ENCODE measurements around the gene MROH8.

The MROH8 gene

GRCh38 chr20:37123441-37123840 lies 55.9 kb downstream of the MROH8 start:
- in situ Hi-C loops (cut with MboI; ENCODE audit: low sequenced_read_pairs), result no loop called here
- Histone ChIP-seq H3K4me3 (no peak overlapping the region), H3K4me1 (no peaks in the 10 kb centered on the region; the same call in 1 of the 2 replicates), H3K9me3 (no peaks in the 10 kb centered on the region), H3K36me3 (replicated peaks) (no peaks in the 10 kb centered on the region), H3K27me3 (ENCODE audit: low read depth) (no peaks in the 10 kb centered on the region)
- DNase-seq (ENCODE audit: low spot score in 2 of 2), result no peak

- no peaks in the 10 kb centered on the region for H3K27me3 ChIP-seq (ENCODE audit: low read depth)
- in situ Hi-C loops (cut with MboI; ENCODE audit: low sequenced_read_pairs), result no loop called here
- no peaks in the 10 kb centered on the region; the same call in 1 of the 2 replicates for H3K4me1 ChIP-seq
- no peaks in the 10 kb centered on the region for H3K9me3 ChIP-seq
- no peaks in the 10 kb centered on the region for H3K36me3 ChIP-seq (replicated peaks)
- no peak overlapping the region for H3K4me3 ChIP-seq
- DNase-seq (ENCODE audit: low spot score in 2 of 2), result no peak
Measured at GRCh38 chr20:37120497-37120896, 58.9 kb downstream of the MROH8 start.

GRCh38 chr20:37119356-37120036 lies 59.9 kb downstream of the MROH8 start:
- no peaks in the 10 kb centered on the region; the same call in 1 of the 2 replicates for H3K4me1 ChIP-seq
- no peaks in the 10 kb centered on the region for H3K36me3 ChIP-seq (replicated peaks)
- H3K4me3 ChIP-seq, result no peak overlapping the region
- in situ Hi-C loops (cut with MboI; ENCODE audit: low sequenced_read_pairs), result no loop called here
- DNase-seq (ENCODE audit: low spot score in 2 of 2), result no peak
- no peaks in the 10 kb centered on the region for H3K9me3 ChIP-seq
- no peaks in the 10 kb centered on the region for H3K27me3 ChIP-seq (ENCODE audit: low read depth)

- DNase-seq (ENCODE audit: low spot score in 2 of 2), result no peak
- H3K4me3 ChIP-seq, result no peak overlapping the region
- no peaks in the 10 kb centered on the region for H3K27me3 ChIP-seq (ENCODE audit: low read depth)
- H3K36me3 ChIP-seq (replicated peaks), result no peaks in the 10 kb centered on the region
- no peaks in the 10 kb centered on the region for H3K4me1 ChIP-seq
- no peaks in the 10 kb centered on the region for H3K9me3 ChIP-seq
- in situ Hi-C loops (cut with MboI; ENCODE audit: low sequenced_read_pairs), result no loop called here
Measured at GRCh38 chr20:37114012-37114411, 65.3 kb downstream of the MROH8 start.

- in situ Hi-C loops (cut with MboI; ENCODE audit: low sequenced_read_pairs), result no loop called here
- no peaks in the 10 kb centered on the region for H3K36me3 ChIP-seq (replicated peaks)
- no peak for DNase-seq (ENCODE audit: low spot score in 2 of 2)
- H3K27me3 ChIP-seq (ENCODE audit: low read depth), result no peaks in the 10 kb centered on the region
- no peaks in the 10 kb centered on the region for H3K9me3 ChIP-seq
- H3K4me3 ChIP-seq, result no peak overlapping the region
- no peaks in the 10 kb centered on the region for H3K4me1 ChIP-seq
Measured at GRCh38 chr20:37111926-37112455, 67.4 kb downstream of the MROH8 start.

- H3K36me3 ChIP-seq (replicated peaks), result no peaks in the 10 kb centered on the region
- H3K4me1 ChIP-seq, result no peaks in the 10 kb centered on the region
- in situ Hi-C loops (cut with MboI; ENCODE audit: low sequenced_read_pairs), result no loop called here
- H3K9me3 ChIP-seq, result no peaks in the 10 kb centered on the region
- H3K4me3 ChIP-seq, result no peak overlapping the region
- DNase-seq (ENCODE audit: low spot score in 2 of 2), result no peak
- no peaks in the 10 kb centered on the region for H3K27me3 ChIP-seq (ENCODE audit: low read depth)
Measured at GRCh38 chr20:37108676-37109075, 70.7 kb downstream of the MROH8 start.

- Histone ChIP-seq H3K4me3 (no peak overlapping the region), H3K36me3 (replicated peaks) (no peaks in the 10 kb centered on the region), H3K9me3 (no peaks in the 10 kb centered on the region), H3K27me3 (ENCODE audit: low read depth) (no peaks in the 10 kb centered on the region), H3K4me1 (no peaks in the 10 kb centered on the region)
- in situ Hi-C loops (cut with MboI; ENCODE audit: low sequenced_read_pairs), result no loop called here
- no peak for DNase-seq (ENCODE audit: low spot score in 2 of 2)
Measured at GRCh38 chr20:37102571-37102970, 76.8 kb downstream of the MROH8 start.

GRCh38 chr20:37096415-37097041 lies 82.8 kb downstream of the MROH8 start:
- H3K4me3 ChIP-seq, result peak overlapping the region; percentile 57
- in situ Hi-C loops (cut with MboI; ENCODE audit: low sequenced_read_pairs), result no loop called here
- peak in 1 of 2 experiments; percentile 17 for DNase-seq (ENCODE audit: low spot score in 2 of 2)

GRCh38 chr20:37095599-37096414 lies 83.5 kb downstream of the MROH8 start, which contains the start of gene RBL1:
RBL1 (minus strand) TSS chr20:37095997; CDS start chr20:37095928, 69 bp downstream.
- in situ Hi-C loops (cut with MboI; ENCODE audit: low sequenced_read_pairs), result no loop called here
- H3K4me1 ChIP-seq, result peaks cover 21% of the 10 kb centered on the region
- DNase-seq (ENCODE audit: low spot score in 2 of 2), result peak; percentile 80 to 93

More at GRCh38 chr20:37096415-37097041, 82.8 kb downstream of the MROH8 start:
- Histone ChIP-seq H3K27me3 (ENCODE audit: low read depth) (no peaks in the 10 kb centered on the region), H3K4me1 (peaks cover 21% of the 10 kb centered on the region), H3K36me3 (replicated peaks) (peaks cover 22% of the 10 kb centered on the region), H3K9me3 (no peaks in the 10 kb centered on the region)

GRCh38 chr20:37095108-37095598 lies 84.2 kb downstream of the MROH8 start:
- peak; percentile 12 to 46 for DNase-seq (ENCODE audit: low spot score in 2 of 2)
- H3K36me3 ChIP-seq (replicated peaks), result peaks cover 30% of the 10 kb centered on the region
- H3K4me3 ChIP-seq, result peak overlapping the region; percentile 57
- H3K9me3 ChIP-seq, result no peaks in the 10 kb centered on the region
- peaks cover 21% of the 10 kb centered on the region for H3K4me1 ChIP-seq
- in situ Hi-C loops (cut with MboI; ENCODE audit: low sequenced_read_pairs), result no loop called here
- no peaks in the 10 kb centered on the region for H3K27me3 ChIP-seq (ENCODE audit: low read depth)

More at GRCh38 chr20:37095599-37096414, 83.5 kb downstream of the MROH8 start, which contains the start of gene RBL1:
- peaks cover 24% of the 10 kb centered on the region for H3K36me3 ChIP-seq (replicated peaks)
- no peaks in the 10 kb centered on the region for H3K27me3 ChIP-seq (ENCODE audit: low read depth)
- H3K4me3 ChIP-seq, result peak within 1 kb of the TSS; percentile 57
- H3K9me3 ChIP-seq, result no peaks in the 10 kb centered on the region

- H3K36me3 ChIP-seq (replicated peaks), result peaks cover 57% of the 10 kb centered on the region
- DNase-seq (ENCODE audit: low spot score in 2 of 2), result no peak
Measured at GRCh38 chr20:37090407-37090806, 88.9 kb downstream of the MROH8 start.

GRCh38 chr20:37081717-37082289 lies 97.5 kb downstream of the MROH8 start:
- DNase-seq (ENCODE audit: low spot score in 2 of 2), result peak in 1 of 2 experiments; percentile 14
- Histone ChIP-seq H3K36me3 (replicated peaks) (peaks cover 24% of the 10 kb centered on the region), H3K9me3 (no peaks in the 10 kb centered on the region), H3K4me1 (no peaks in the 10 kb centered on the region), H3K4me3 (no peak overlapping the region), H3K27me3 (ENCODE audit: low read depth) (no peaks in the 10 kb centered on the region)
- in situ Hi-C loops (cut with MboI; ENCODE audit: low sequenced_read_pairs), result loop anchor here (5.0 kb wide), 1 partner anchor 50 kb away; no protein-coding TSS in a partner anchor

More at GRCh38 chr20:37090407-37090806, 88.9 kb downstream of the MROH8 start:
- Histone ChIP-seq H3K27me3 (ENCODE audit: low read depth) (no peaks in the 10 kb centered on the region), H3K4me3 (no peak overlapping the region), H3K9me3 (no peaks in the 10 kb centered on the region), H3K4me1 (peaks cover 14% of the 10 kb centered on the region)
- in situ Hi-C loops (cut with MboI; ENCODE audit: low sequenced_read_pairs), result no loop called here

GRCh38 chr20:37077009-37077408 lies 102.3 kb downstream of the MROH8 start:
- in situ Hi-C loops (cut with MboI; ENCODE audit: low sequenced_read_pairs), result no loop called here
- Histone ChIP-seq H3K27me3 (ENCODE audit: low read depth) (no peaks in the 10 kb centered on the region), H3K4me1 (no peaks in the 10 kb centered on the region), H3K9me3 (no peaks in the 10 kb centered on the region), H3K4me3 (no peak overlapping the region), H3K36me3 (replicated peaks) (peaks cover 5% of the 10 kb centered on the region)
- DNase-seq (ENCODE audit: low spot score in 2 of 2), result no peak
